SIG-M5 (cell line): ENCODE measurements around the gene TAGLN.
A peak's percentile ranks its signal among the peaks of the same experiment; 100 is the strongest.

Experiments
- DNase-seq: peaks from one replicate; lab custom pipeline; 2025; lab: John Stamatoyannopoulos, UW

Gene TAGLN

GRCh38 chr11:117199053-117199915 is at the start of gene TAGLN:
Gene TAGLN (plus strand): TSS chr11:117199370. CDS start chr11:117203014, 3,644 bp downstream.
- no peak for DNase-seq

GRCh38 chr11:117152066-117152465 is 47.1 kb upstream of the TAGLN start:
- no peak for DNase-seq

DNA sequence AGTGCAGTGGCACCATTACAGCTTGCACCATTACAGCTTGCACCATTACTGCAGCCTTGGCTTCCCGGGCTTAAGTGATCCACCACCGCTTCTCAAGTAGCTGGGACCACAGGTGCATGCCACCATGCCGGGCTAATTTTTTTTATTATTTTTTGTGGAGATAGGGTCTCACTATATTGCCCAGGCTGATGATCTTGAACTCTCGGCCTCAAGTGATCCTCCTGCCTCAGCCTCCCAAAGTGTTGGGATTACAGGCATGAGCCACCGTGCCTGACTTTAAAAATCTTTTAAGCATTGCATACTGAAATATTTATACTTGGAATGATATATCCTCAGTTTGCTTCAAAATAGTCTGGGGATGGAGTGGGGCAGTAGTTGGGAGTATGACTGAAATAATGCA is 44.7 kb upstream of the TAGLN start:
- DNase-seq, result no peak

DNA sequence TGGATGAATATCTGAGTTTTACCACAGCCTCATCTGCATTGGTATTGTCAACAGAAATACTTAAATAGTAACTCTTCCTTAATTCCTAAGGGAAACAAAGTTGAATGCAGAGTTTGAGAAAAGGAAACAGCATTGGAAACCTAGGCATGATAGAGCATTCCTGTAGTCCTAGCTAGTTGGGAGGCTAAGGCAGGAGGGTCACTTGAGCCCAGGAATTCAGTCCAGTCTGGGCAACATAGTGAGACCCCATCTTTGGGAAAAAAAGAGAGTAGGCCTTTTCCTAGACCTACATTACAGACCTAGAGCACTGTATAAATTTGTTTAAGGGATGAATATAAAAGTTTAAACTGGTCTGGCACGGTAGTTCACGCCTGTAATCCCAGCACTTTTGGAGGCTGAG is 41.7 kb upstream of the TAGLN start:
- DNase-seq, result no peak

DNA sequence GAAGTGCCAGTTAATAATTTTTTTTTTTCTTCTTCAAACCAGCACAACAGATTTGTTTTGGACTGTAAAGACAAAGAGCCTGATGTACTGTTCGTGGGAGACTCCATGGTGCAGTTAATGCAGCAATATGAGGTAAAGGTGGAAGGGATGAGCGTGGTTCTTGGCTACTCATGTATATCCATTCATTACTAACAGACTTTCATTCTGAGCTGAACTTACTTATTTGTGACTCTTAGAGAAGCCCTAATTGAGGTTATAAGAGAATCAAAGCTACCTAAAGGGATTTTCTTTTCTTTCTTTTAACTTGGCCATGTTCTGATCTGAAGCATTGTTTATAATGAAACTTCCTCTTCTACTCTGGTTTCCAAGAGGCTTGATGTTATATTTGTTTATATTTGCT is 39.3 kb upstream of the TAGLN start:
- DNase-seq, result no peak

DNA sequence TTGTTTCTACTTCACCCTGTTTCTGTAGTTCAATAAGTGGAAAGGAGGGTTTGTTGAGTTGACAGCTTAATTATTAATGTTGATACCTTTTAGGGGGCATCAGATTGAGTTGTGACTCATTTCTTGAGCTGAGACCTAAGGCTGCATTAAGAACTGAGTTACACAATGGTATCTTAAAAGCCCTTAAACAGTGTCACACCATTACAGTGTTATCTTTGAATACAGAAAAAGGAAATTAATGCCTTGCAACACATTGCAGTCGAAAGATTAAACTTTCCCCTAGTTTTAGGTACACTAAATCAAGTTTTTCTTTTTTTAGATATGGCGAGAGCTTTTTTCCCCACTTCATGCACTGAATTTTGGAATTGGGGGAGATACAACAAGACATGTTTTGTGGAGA is 38.3 kb upstream of the TAGLN start:
- DNase-seq, result no peak

GRCh38 chr11:117166491-117166890 is 32.7 kb upstream of the TAGLN start:
- no peak for DNase-seq

DNA sequence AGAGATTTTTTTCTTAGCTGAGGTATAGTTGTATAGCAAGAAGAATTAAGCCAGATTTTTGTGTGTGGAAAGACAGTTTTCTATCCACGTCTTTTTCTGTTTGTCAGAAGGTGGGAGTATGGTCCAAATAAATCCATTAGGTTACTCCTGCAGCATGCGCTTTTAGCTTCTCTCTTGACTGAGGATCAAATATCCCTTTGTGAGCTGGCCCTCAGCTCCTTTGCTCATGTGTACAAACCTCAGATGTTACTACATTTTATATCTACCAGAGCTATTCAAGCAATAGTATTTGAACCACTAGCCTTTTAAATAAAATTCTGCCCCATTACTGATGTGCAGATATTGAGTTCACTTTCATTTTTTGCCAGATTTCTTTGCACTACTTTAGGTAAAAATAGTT is 29.4 kb upstream of the TAGLN start:
- DNase-seq, result no peak

DNA sequence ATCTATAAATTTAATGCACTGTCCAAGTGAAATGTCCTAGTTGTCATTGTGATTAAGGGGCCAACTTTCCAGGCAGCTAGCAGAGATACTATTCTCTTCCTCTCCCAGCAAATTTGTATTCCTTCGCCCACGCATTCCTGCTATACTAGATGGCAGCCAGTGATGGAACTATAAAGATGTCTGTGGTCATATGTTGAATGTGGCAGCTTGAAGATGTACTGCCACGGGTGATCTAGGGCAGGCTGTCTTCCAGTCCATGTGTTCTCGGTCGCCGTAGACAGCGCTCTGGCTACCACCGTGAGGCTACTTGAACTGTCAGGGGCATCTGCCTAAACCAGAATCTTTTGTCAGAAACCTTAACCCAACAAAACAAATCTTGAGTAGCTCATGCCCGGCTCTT is 29.0 kb upstream of the TAGLN start:
- no peak for DNase-seq

- no peak for DNase-seq
Observed at GRCh38 chr11:117171007-117171403, 28.2 kb upstream of the TAGLN start.

- no peak for DNase-seq
Observed at GRCh38 chr11:117171404-117172061, 27.6 kb upstream of the TAGLN start.

DNA sequence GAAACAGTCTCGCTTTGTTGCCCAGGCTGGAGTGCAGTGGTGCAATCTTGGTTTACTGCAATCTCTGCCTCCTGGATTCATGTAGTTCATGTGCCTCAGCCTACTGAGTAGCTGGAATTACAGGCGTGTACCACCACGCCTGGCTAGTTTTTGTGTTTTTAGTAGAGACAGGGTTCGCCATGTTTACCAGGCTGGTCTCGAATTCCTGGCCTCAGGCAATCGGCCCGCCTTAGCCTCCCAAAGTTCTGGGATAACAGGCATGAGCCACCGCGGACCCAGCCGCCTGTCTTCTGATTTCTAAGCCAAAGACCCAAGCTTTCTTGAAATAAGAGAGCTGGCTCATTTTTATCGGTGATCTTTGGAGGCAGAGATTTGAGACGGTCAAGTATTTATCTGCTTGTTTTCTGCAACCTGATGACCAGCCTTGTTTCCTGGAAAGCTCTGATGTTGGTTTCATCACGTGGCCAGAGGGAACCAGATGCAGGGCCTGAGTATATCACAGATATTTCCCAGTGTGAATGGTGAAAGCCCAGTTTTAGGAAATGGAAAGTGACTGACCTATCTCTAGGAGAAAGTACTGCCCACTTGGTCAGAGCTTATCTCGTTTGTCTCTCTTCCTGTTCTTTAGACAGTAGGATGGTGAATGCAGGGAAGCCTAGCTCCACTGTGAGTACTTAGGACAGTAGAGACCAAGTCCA is 26.3 kb upstream of the TAGLN start:
- DNase-seq, result no peak

GRCh38 chr11:117175104-117175503 is 24.1 kb upstream of the TAGLN start:
- DNase-seq, result no peak

GRCh38 chr11:117175781-117176180 is 23.4 kb upstream of the TAGLN start:
- no peak for DNase-seq

GRCh38 chr11:117176186-117176585 is 23.0 kb upstream of the TAGLN start:
- no peak for DNase-seq

DNA sequence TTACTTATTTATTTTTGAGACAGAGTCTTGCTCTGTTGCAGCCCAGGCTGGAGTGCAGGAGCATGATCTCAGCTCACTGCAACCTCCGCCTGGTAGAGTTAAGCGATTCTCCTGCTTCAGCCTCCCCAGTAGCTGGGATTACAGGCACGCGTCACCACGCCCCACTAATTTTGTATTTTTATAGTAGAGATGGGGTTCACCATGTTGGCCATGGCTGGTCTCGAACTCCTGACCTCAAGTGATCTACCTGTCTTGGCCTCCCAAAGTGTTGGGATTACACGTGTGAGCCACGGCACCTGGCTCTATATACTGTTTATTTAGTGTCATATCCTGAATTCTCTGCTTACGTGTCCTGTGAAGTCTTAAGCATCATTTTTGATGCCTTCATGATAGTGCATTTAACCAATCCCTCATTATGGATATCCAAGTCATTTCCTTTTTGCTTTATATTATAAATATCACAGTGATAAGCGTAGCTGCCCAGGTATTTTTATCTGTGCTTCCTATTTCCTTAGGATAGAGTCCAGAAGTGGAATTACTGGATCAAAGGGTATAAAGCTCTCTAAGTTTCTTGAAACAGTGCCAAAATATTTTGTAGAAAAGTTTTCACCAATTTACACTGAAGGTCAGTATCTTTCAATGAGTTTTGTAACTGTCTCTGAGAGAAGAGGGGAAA is 21.5 kb upstream of the TAGLN start:
- no peak for DNase-seq

DNA sequence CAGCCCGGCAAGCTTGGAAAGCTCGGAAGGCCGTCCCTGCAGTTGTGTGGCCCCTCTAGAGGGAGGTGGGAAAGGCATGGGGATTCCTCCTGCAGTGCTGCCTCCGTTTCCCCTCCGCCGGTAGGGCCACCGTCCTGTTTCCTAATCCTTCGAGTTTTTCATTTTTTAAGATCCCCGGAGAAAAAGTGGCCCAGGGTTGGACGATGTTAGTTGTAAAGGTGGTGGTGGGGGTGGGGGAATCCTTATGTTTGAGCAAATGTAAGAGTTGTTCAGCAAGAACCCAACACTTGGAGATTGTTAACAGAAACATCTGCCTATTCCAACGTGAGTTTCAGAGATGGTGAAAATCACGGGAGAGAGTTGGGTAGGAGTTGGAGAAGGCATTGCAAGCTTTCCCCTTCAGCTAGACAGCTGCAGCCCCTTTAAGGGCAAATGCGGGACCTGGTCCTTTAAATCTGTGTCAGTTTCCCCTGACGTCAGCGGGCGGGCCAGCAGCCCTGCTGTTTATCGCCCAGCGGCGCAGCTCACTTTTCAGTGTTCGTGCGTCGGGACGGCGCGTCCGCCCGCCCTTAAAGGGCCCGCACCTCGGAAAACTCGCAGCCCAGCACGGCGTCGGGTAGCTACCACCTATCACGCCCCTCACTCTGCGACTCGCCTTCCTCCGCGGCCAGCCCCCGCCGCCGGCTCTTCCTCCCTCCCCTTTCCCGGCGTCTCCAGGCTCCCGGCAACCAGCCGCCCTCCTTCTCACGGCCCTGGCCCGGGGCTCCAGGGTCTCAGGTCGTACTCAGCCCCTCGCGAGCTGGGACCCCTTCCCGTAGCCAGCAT is 20.7 kb upstream of the TAGLN start, which contains the start of gene SIDT2:
Gene SIDT2, plus strand, starts transcription at position 534 of the 825 bp plus-strand sequence. CDS start 521 bp downstream, outside the sequence.
- DNase-seq, result peak; percentile 13

GRCh38 chr11:117179048-117179999 is 19.8 kb upstream of the TAGLN start:
- no peak for DNase-seq

GRCh38 chr11:117180020-117180419 is 19.1 kb upstream of the TAGLN start:
- DNase-seq, result no peak
